A673 (cell line): ENCODE results near the gene COL4A2. TPM values are rescaled to one million over a fixed set of nuclear protein-coding genes. Genes with fewer than 3 reads are reported as not detected.

ENCODE experiments used
- BruUV-seq: library from RNA; stranded (reverse); fragments of 400-500 nt; replicated peaks from 2 replicates; lab custom pipeline; 2021; lab: Mats Ljungman, UMichigan
- CTCF ChIA-PET: fragments of 300-600 bp; sonication (Branson Sonifier 250); formaldehyde crosslinking; loops from one replicate; lab custom pipeline; 2022; ENCODE audit warnings: antibody characterized with exemption; lab: Charles Lee
- POLR2A ChIA-PET: fragments of 300-600 bp; sonication (Branson Sonifier 250); formaldehyde crosslinking; loops from one replicate; lab custom pipeline; 2022; ENCODE audit warnings: antibody characterized with exemption; ENCODE audit not compliant: low non-redundant PET; lab: Charles Lee
- DNase-seq: peaks from one replicate; pipeline ENCODE4 v3.0.0-alpha.2; 2015; ENCODE audit warnings: low spot score
- H3K27ac ChIP-seq: fragments of 200-600 bp; sonication (generic); 2 replicates; pipeline ENCODE4 v1.5.1; 2016; ENCODE audit warnings: mixed run types, low read depth, mild to moderate bottlenecking, mixed read lengths, antibody characterized with exemption, low read length; ENCODE audit not compliant: poor library complexity, severe bottlenecking
- H3K27me3 ChIP-seq: fragments of 200-600 bp; sonication (generic); replicated peaks from 2 replicates; pipeline ENCODE4 v1.6.1; 2017; ENCODE audit warnings: mixed run types, low read depth, mild to moderate bottlenecking, mixed read lengths, antibody characterized with exemption, low read length; ENCODE audit not compliant: insufficient read depth, poor library complexity
- H3K36me3 ChIP-seq: fragments of 200-600 bp; sonication (generic); 2 replicates; pipeline ENCODE4 v1.6.1; 2016; ENCODE audit warnings: mixed run types, mild to moderate bottlenecking, mixed read lengths, antibody characterized with exemption, low read length; ENCODE audit not compliant: insufficient read depth, poor library complexity, severe bottlenecking
- H3K4me1 ChIP-seq: fragments of 200-600 bp; sonication (generic); 2 replicates; pipeline ENCODE4 v1.6.1; 2017; ENCODE audit warnings: mixed run types, mild to moderate bottlenecking, mixed read lengths, antibody characterized with exemption, low read length; ENCODE audit not compliant: insufficient read depth, poor library complexity, severe bottlenecking
- H3K4me3 ChIP-seq: fragments of 200-600 bp; sonication (generic); 2 replicates; pipeline ENCODE4 v1.5.1; 2016; ENCODE audit warnings: low read depth, mixed run types, mild to moderate bottlenecking, mixed read lengths, low read length; ENCODE audit not compliant: poor library complexity, severe bottlenecking
- H3K9me3 ChIP-seq: fragments of 200-600 bp; sonication (generic); 2 replicates; pipeline ENCODE4 v1.6.1; 2016; ENCODE audit warnings: mixed run types, low read depth, mild to moderate bottlenecking, mixed read lengths, antibody characterized with exemption, low read length; ENCODE audit not compliant: poor library complexity, severe bottlenecking
- EZH2 ChIP-seq: fragments of 200-600 bp; sonication (generic); IDR thresholded peaks from 2 replicates; pipeline ENCODE4 v1.6.1; 2017; ENCODE audit warnings: borderline replicate concordance, low read depth, mild to moderate bottlenecking, mixed read lengths, antibody characterized with exemption, low read length; ENCODE audit not compliant: poor library complexity, severe bottlenecking
- intact Hi-C: fragments of 100-400 bp; cut with micrococcal nuclease; formaldehyde crosslinking; loops from one replicate; pipeline ENCODE4 v1.10.0; 2022; ENCODE audit not compliant: unreplicated experiment
- total RNA-seq: library from RNA; stranded (reverse); gene quantifications from 2 replicates; pipeline ENCODE4 v1.2.3, GENCODE V29; 2021
- TF ChIP-seq, protein P1 (sequence below): fragments of 300-800, 200-600 bp; sonication (generic); conservative IDR thresholded peaks from 2 replicates; pipeline ENCODE4 v1.5.1; 2017; ENCODE audit warnings: low read depth, mild to moderate bottlenecking, antibody characterized with exemption, low read length, moderate library complexity, mixed read lengths

The COL4A2 gene
- total RNA-seq, 1 experiment from 2014 or later, result 184 TPM

DNA sequence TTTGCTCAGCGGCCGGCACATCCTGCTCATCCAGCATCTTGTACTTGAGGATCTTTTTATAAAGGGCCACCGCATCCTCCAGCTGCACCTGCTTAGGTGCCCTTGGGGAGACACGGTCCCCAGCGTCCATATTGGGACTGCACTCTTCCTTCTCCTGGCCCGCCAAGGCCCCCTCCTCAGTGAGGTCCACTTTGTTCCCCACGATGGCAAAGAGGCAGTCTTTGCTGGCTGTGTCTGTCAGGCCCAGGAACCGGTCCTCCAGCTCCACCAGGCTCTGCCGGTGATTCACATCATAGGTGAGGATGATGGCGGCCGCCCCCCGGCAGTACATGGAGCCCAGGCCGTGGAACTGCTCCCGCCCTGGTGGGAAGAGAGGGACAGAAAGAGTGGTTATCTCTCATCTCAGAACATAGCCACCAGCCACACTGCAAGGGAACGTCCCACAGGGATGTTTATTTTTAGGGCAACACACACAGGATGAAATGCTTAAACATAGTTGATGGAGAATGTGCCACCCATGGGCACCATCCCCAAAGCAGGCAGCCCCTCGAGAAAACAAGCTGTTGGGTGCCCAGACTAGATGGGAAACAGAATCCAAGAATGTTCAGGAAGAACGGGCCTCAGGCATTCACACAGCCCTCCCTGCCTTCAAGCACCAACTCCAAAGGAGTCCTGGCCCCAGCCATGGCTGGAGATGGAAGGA lies 216.9 kb downstream of the COL4A2 start:
- H3K9me3 ChIP-seq, result no peaks in the 10 kb centered on the region
- TF ChIP-seq, protein P1, sequence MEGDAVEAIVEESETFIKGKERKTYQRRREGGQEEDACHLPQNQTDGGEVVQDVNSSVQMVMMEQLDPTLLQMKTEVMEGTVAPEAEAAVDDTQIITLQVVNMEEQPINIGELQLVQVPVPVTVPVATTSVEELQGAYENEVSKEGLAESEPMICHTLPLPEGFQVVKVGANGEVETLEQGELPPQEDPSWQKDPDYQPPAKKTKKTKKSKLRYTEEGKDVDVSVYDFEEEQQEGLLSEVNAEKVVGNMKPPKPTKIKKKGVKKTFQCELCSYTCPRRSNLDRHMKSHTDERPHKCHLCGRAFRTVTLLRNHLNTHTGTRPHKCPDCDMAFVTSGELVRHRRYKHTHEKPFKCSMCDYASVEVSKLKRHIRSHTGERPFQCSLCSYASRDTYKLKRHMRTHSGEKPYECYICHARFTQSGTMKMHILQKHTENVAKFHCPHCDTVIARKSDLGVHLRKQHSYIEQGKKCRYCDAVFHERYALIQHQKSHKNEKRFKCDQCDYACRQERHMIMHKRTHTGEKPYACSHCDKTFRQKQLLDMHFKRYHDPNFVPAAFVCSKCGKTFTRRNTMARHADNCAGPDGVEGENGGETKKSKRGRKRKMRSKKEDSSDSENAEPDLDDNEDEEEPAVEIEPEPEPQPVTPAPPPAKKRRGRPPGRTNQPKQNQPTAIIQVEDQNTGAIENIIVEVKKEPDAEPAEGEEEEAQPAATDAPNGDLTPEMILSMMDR, result no peak
- intact Hi-C loops, result no loop called here
- ChIA-PET POLR2A (no interaction called here), CTCF (no interaction called here)
- no peak for DNase-seq
- BruUV-seq, result no TSS peak
- H3K4me1 ChIP-seq, result no peaks in the 10 kb centered on the region
- no peak overlapping the region for H3K4me3 ChIP-seq
- H3K27ac ChIP-seq, result no peak overlapping the region
- H3K27me3 ChIP-seq, result no peaks in the 10 kb centered on the region
- no peaks in the 10 kb centered on the region for H3K36me3 ChIP-seq

DNA sequence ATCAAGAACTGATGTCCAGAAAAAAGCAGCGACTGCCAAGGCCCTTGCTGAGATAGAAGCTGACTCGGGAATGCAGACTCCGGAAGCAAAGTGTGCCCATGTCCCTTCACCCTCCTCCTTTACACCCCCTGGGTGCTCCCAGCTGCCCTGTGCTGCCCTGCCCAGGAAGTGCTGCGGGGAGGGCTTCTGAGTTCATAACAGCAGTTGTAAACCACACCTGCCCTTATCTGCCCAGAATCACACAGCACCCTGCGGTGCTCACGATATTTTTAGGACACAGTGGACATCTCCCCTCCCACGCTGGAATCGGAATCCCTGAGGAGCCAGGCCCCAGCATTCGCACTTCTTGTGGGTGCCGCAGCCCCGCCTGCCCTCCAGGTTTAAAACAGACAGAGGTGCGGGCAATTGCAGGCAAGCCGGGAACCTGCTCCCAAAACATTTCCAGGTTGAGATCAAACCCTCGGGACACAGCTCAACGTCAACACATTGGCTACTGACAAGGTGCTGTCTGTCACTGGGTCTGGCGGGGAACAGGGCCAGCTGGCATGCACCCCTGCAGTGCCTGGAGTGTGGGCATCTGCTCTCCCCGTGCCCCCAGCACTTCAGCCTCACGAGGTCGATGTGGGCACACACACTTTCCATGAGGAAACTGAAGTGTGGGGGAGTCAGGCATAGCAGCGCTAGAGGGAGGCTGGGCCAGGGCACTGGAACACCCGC lies 217.6 kb downstream of the COL4A2 start:
- intact Hi-C loops, result no loop called here
- no peak for DNase-seq
- TF ChIP-seq EZH2, result no peak
- TF ChIP-seq, protein P1, result no peak
- Histone ChIP-seq H3K4me3 (no peak overlapping the region), H3K27ac (no peak overlapping the region), H3K4me1 (no peaks in the 10 kb centered on the region), H3K9me3 (no peaks in the 10 kb centered on the region), H3K27me3 (no peaks in the 10 kb centered on the region), H3K36me3 (no peaks in the 10 kb centered on the region)
- BruUV-seq, result no TSS peak
- ChIA-PET POLR2A (no interaction called here), CTCF (no interaction called here)

DNA sequence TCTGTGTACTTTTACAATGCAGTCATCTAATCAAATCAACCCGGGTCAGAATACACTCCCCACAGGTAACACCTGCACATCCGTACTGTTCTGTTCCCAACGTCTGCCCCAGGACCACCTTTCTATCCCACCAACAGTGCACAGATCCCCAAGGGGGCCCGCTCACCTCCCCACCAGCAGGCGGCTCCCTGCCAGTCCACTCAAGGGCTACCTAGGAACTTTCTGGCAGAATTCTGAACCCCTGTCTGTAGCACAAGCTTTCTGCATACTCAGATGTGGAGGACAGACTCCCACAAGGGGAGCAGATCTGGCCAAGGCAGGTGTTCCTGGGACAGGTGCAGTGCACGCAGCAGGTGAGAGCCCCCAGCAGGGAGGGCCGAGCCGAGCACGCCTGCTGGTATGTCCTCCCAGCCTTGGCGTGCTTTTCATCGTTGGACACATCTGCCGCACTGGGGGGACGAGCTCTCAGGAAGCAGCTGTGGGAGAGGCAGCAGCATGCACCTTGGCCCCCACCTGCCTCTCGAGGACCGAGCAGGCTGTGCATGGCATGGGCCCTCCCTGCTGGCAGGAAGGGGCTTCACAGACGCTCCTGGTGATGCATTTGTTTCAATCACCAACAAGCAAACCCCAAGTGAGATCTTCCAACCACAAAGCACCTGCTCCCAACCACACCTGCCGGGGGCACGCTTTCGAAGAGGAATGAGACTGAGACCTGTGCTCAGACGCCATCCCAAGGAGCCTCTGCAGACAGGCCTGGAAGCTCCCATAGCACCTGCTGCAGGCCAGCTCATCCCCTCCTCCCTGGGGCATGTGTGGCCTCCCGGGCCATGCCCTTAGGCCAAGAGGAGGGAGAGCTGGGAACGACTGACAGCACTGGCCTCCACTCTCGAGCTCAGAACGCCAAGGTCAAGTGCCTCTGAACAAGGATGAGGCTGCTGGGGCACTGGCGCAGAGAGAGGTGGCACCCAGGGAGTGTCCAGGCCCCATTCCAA lies 218.5 kb downstream of the COL4A2 start:
- Histone ChIP-seq H3K36me3 (no peaks in the 10 kb centered on the region), H3K4me3 (no peak overlapping the region), H3K4me1 (no peaks in the 10 kb centered on the region), H3K27ac (no peak overlapping the region), H3K9me3 (no peaks in the 10 kb centered on the region), H3K27me3 (no peaks in the 10 kb centered on the region)
- BruUV-seq, result no TSS peak
- intact Hi-C loops, result no loop called here
- no peak for DNase-seq
- TF ChIP-seq, protein P1, result no peak
- no peak for TF ChIP-seq EZH2
- POLR2A ChIA-PET, result no interaction called here
- CTCF ChIA-PET, result interaction anchor here (0.6 kb wide), 1 partner anchor 45 kb away, joined by 4 read pairs; no protein-coding TSS in a partner anchor
